Endothelial cell of umbilical vein (primary cell): ENCODE measurements around the gene NR1H2. TPM values are rescaled to one million over a fixed set of nuclear protein-coding genes. Genes with fewer than 3 reads are reported as not detected.

Experiments used
- BruUV-seq: library from RNA; stranded (reverse); fragments of 400-500 nt; replicated peaks from 2 replicates; lab custom pipeline; 2021; lab: Mats Ljungman, UMichigan
- CTCF ChIA-PET: fragments of 300-600, 350-600 bp; sonication (Branson Sonifier 250); formaldehyde crosslinking; loops from one replicate; lab custom pipeline; 2021; ENCODE audit warnings: antibody characterized with exemption, inconsistent platforms; lab: Charles Lee
- POLR2A ChIA-PET: fragments of 300-600, 350-600 bp; sonication (Branson Sonifier 250); formaldehyde crosslinking; loops from one replicate; lab custom pipeline; 2021; ENCODE audit warnings: antibody characterized with exemption, inconsistent platforms; lab: Charles Lee
- DNase-seq: peaks from one replicate; pipeline ENCODE4 v3.0.0-alpha.2; 2011; ENCODE audit warnings: low read depth, low spot score
- FAIRE-seq: peaks from 2 replicates; lab custom pipeline; 2011; peaks lifted over from hg19 to GRCh38; lab: Jason Lieb, UNC
- H2AFZ ChIP-seq: 2 replicates; pipeline ENCODE4 v1.6.0; 2012; ENCODE audit warnings: low read depth, low read length, control low read depth, inconsistent platforms
- H3K27ac ChIP-seq: 2 replicates; pipeline ENCODE4 v1.5.1; 2011; ENCODE audit warnings: low read depth, mild to moderate bottlenecking, control low read depth, low read length, moderate library complexity; ENCODE audit not compliant: insufficient read depth
- H3K27me3 ChIP-seq, 2 experiments: 2 replicates each; pipeline versions ENCODE4 v1.6.0 to v1.6.1; 2011; ENCODE audit warnings: low read length in 2 of 2, mixed read lengths in 1 of 2; ENCODE audit not compliant: control insufficient read depth in 2 of 2, insufficient read depth in 2 of 2
- H3K36me3 ChIP-seq, 2 experiments: 2 replicates in 1 of 2; 3 replicates in 1 of 2; pipeline ENCODE4 v1.5.1; 2011; ENCODE audit warnings: low read length in 2 of 2, mild to moderate bottlenecking in 1 of 2, moderate library complexity in 1 of 2; ENCODE audit not compliant: control insufficient read depth in 2 of 2, insufficient read depth in 2 of 2; ENCODE audit errors: extremely low read depth in 1 of 2
- H3K4me1 ChIP-seq: 3 replicates; pipeline ENCODE4 v1.5.1; 2011; ENCODE audit warnings: mild to moderate bottlenecking, low read length; ENCODE audit not compliant: control insufficient read depth, insufficient read depth; ENCODE audit errors: extremely low read depth
- H3K4me2 ChIP-seq: 2 replicates; pipeline ENCODE4 v1.6.1; 2011; ENCODE audit warnings: low read length, control low read depth, mixed read lengths; ENCODE audit not compliant: insufficient read depth
- H3K4me3 ChIP-seq, 3 experiments: fragments of 200-600 bp in 1 of 3; sonication (generic), shearing (Covaris generic) in 1 of 3; replicated peaks in 1 of 3; 2 replicates each; pipeline ENCODE4 v1.5.1; 2011 to 2016; ENCODE audit warnings: control low read depth in 3 of 3, low read length in 3 of 3, mild to moderate bottlenecking in 2 of 3, inconsistent platforms in 1 of 3, low read depth in 1 of 3, moderate library complexity in 1 of 3; ENCODE audit not compliant: insufficient read depth in 1 of 3
- H3K79me2 ChIP-seq: 2 replicates; pipeline ENCODE4 v1.6.0; 2012; ENCODE audit warnings: low read length, inconsistent platforms; ENCODE audit not compliant: control insufficient read depth, insufficient read depth
- H3K9ac ChIP-seq: replicated peaks from 2 replicates; pipeline ENCODE3; 2011; ENCODE audit warnings: low read length, control low read depth; ENCODE audit not compliant: insufficient read depth; ENCODE audit errors: extremely low read depth
- H3K9me1 ChIP-seq: replicated peaks from 3 replicates; pipeline ENCODE4 v1.6.0; 2011; ENCODE audit warnings: mild to moderate bottlenecking, low read length; ENCODE audit not compliant: control insufficient read depth, insufficient read depth; ENCODE audit errors: extremely low read depth
- H3K9me3 ChIP-seq: replicated peaks from 2 replicates; pipeline ENCODE4 v1.5.1; 2012; ENCODE audit warnings: low read length, inconsistent platforms; ENCODE audit not compliant: control insufficient read depth, insufficient read depth
- H4K20me1 ChIP-seq: replicated peaks from 2 replicates; pipeline ENCODE3; 2011; ENCODE audit warnings: mild to moderate bottlenecking, low read length; ENCODE audit not compliant: control insufficient read depth, insufficient read depth; ENCODE audit errors: extremely low read depth
- CTCF ChIP-seq, 2 donors: IDR thresholded peaks; 1 replicate in 1 of 2; 2 replicates in 1 of 2; pipeline ENCODE4 v1.5.1; 2011; ENCODE audit warnings: low read length in 2 of 2, mild to moderate bottlenecking in 2 of 2, moderate library complexity in 2 of 2, control low read depth in 1 of 2, inconsistent platforms in 1 of 2, low read depth in 1 of 2; ENCODE audit not compliant: insufficient read depth in 1 of 2; ENCODE audit errors: extremely low read depth in 1 of 2
- EZH2 ChIP-seq: IDR thresholded peaks from 2 replicates; pipeline ENCODE4 v1.6.1; 2012; ENCODE audit warnings: borderline replicate concordance, low read depth, mild to moderate bottlenecking, moderate library complexity, low read length, inconsistent platforms; ENCODE audit not compliant: severe bottlenecking
- FOS ChIP-seq: IDR thresholded peaks from 2 replicates; pipeline ENCODE4 v1.6.1; 2011; ENCODE audit warnings: mild to moderate bottlenecking, low read length, moderate library complexity, borderline replicate concordance; ENCODE audit not compliant: insufficient read depth
- GATA2 ChIP-seq: IDR thresholded peaks from 2 replicates; pipeline ENCODE4 v1.7.0; 2011; ENCODE audit warnings: low read depth, mild to moderate bottlenecking, moderate library complexity, mixed read lengths, low read length; ENCODE audit not compliant: insufficient read length, insufficient read depth
- JUN ChIP-seq: IDR thresholded peaks from 2 replicates; pipeline ENCODE4 v1.6.1; 2011; ENCODE audit warnings: borderline replicate concordance, low read depth; ENCODE audit not compliant: insufficient read length, insufficient read depth
- MAX ChIP-seq: IDR thresholded peaks from 2 replicates; pipeline ENCODE4 v1.6.1; 2011; ENCODE audit not compliant: insufficient read depth, insufficient read length
- MYC ChIP-seq: IDR thresholded peaks from one replicate; pipeline ENCODE4 v1.6.1; 2011; ENCODE audit warnings: mild to moderate bottlenecking, low read depth, low read length
- POLR2A ChIP-seq: IDR thresholded peaks from 2 replicates; pipeline ENCODE4 v1.6.1; 2012; ENCODE audit warnings: low read depth, mild to moderate bottlenecking, control low read depth, low read length
- POLR2AphosphoS5 ChIP-seq: IDR thresholded peaks from 2 replicates; pipeline ENCODE4 v1.6.1; 2012; ENCODE audit warnings: low read depth, mild to moderate bottlenecking, control low read depth, low read length, moderate library complexity; ENCODE audit not compliant: insufficient read depth
- dilution Hi-C: fragments of 300-500 bp; cut with MboI; formaldehyde crosslinking; loops from one replicate; pipeline ENCODE4 v1.15.0; 2019; ENCODE audit warnings: low sequenced_read_pairs; ENCODE audit not compliant: extremely low pct_ligation_motif_present
- intact Hi-C: fragments of 100-400 bp; cut with micrococcal nuclease; formaldehyde crosslinking; loops from one replicate; pipeline ENCODE4 v1.10.0; 2022
- polyA plus RNA-seq, 4 experiments: library from polyadenylated mRNA; depleted of rRNA in 3 of 4; stranded (reverse) in 3 of 4; unstranded in 1 of 4; fragments of >200 nt; gene quantifications; 2 replicates each; pipeline versions ENCODE4 v1.2.1 to v1.2.3, GENCODE V29; 2011 to 2012; ENCODE audit warnings: missing spikeins in 1 of 4
- total RNA-seq: library from RNA; stranded (reverse); gene quantifications from 2 replicates; pipeline ENCODE4 v1.2.3, GENCODE V29; 2021

Gene NR1H2
- total and polyA plus RNA-seq, 2 donors (not counting 3 experiments of a cell fraction or from before 2014, with no cell fraction given): 46.7 to 48.4 TPM

DNA sequence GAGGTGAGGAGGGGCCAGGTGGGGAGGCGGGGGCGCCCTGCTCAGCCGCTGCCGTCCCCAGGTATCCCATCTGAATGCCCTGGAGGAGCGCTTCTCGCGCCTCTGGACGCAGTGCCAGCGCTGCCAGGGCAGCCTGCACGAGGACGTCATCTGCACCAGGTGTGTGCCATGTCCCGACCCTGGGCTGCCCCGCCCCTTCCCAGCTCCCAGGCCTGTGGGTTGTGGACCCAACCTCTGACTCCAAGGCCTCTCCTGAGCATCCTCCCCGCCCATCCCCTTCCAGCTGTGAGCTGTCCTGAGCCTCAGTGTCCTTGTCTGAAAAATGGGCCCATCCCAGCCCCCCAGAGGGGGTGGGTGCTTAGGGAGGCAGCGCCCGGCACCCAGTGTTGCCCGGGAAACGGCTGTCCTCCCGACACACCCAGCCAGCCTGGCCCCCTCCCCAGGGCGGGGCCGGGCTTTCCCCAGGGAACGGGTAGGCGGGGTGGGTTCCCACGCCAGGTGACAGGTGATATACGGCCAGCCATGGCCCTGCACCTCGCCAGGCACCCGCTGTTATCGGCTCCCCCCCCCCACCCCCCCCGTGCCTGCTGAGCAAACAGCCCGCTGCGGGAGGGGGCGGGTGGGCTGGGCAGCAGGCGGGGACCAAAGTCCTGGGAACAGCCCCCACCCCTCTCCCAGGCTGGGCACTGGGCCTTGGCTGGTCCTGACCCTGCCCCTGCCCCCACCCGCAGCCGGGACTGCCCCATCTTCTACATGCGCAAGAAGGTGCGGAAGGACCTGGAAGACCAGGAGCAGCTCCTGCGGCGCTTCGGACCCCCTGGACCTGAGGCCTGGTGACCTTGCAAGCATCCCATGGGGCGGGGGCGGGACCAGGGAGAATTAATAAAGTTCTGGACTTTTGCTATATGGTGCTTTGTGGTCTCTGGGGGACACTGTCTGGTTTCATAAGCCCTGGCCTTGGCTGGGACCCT lies 41.1 kb downstream of the NR1H2 start:
- Histone ChIP-seq H3K9me1 (no peaks in the 10 kb centered on the region), H3K27me3 (peaks cover 15 to 21% of the 10 kb centered on the region in 2 experiments), H3K4me3 (no peak overlapping the region), H3K4me1 (no peaks in the 10 kb centered on the region), H3K4me2 (no peak overlapping the region), H4K20me1 (no peaks in the 10 kb centered on the region), H3K9ac (no peak overlapping the region), H3K27ac (no peak overlapping the region), H3K36me3 (peaks cover 0 to 3% of the 10 kb centered on the region in 2 experiments), H2AFZ (no peak overlapping the region), H3K9me3 (no peaks in the 10 kb centered on the region), H3K79me2 (no peaks in the 10 kb centered on the region)
- ChIA-PET CTCF (interaction anchor here (1.2 kb wide), 1 partner anchor 49 kb away, joined by 8 read pairs; no protein-coding TSS in a partner anchor), POLR2A (no interaction called here)
- no TSS peak for BruUV-seq
- FAIRE-seq: no peak
- dilution Hi-C loops: no loop called here
- intact Hi-C loops: no loop called here
- no peak for TF ChIP-seq FOS
- TF ChIP-seq POLR2AphosphoS5: no peak
- no peak for TF ChIP-seq MAX
- no peak for TF ChIP-seq EZH2
- no peak for TF ChIP-seq POLR2A
- no peak for TF ChIP-seq JUN
- TF ChIP-seq GATA2: no peak
- TF ChIP-seq MYC: no peak
- TF ChIP-seq CTCF (IDR thresholded peaks at IDR 0.05; ENCODE audit: extremely low read depth in 1 of 2, insufficient read depth in 1 of 2, low read depth in 1 of 2, low read length in 2 of 2): no peak
- DNase-seq: no peak
